ENCODE results near the gene UPB1. TPM values are rescaled to one million over a fixed set of nuclear protein-coding genes. Genes with fewer than 3 reads are reported as not detected.

The UPB1 gene
- total RNA-seq, 1 donor from 2014 or later, result 0.24 TPM

- Mint-ChIP-seq H3K9me3 (no peaks in the 10 kb centered on the region), H3K36me3 (no peaks in the 10 kb centered on the region), H3K4me1 (ENCODE audit: unreplicated experiment) (peaks cover 33% of the 10 kb centered on the region), H3K27ac (no peak overlapping the region), H3K4me3 (no peak overlapping the region), H3K27me3 (peaks cover 13% of the 10 kb centered on the region)
- DNase-seq (ENCODE audit: extremely low spot score, unreplicated experiment), result no peak
- no peak for TF ChIP-seq CTCF (conservative IDR thresholded peaks at IDR 0.05)
These were observed 19.9 kb downstream of the UPB1 start for GRCh38 chr22:24515027-24515338.

GRCh38 chr22:24516301-24516737, 21.2 kb downstream of the UPB1 start:
- TF ChIP-seq CTCF (conservative IDR thresholded peaks at IDR 0.05), result no peak
- no peaks in the 10 kb centered on the region for H3K9me3 Mint-ChIP-seq
- H3K36me3 Mint-ChIP-seq, result no peaks in the 10 kb centered on the region
- H3K4me3 Mint-ChIP-seq, result no peak overlapping the region
- H3K27me3 Mint-ChIP-seq, result peaks cover 13% of the 10 kb centered on the region
- H3K27ac Mint-ChIP-seq, result no peak overlapping the region
- H3K4me1 Mint-ChIP-seq (ENCODE audit: unreplicated experiment), result peaks cover 21% of the 10 kb centered on the region
- DNase-seq (ENCODE audit: extremely low spot score, unreplicated experiment), result no peak

- H3K27ac Mint-ChIP-seq, result no peak overlapping the region
These were observed 22.3 kb downstream of the UPB1 start for GRCh38 chr22:24517446-24517845.

GRCh38 chr22:24518228-24518627, 23.1 kb downstream of the UPB1 start:
- Mint-ChIP-seq H3K4me3 (no peak overlapping the region), H3K36me3 (no peaks in the 10 kb centered on the region), H3K27ac (no peak overlapping the region), H3K4me1 (ENCODE audit: unreplicated experiment) (peaks cover 20% of the 10 kb centered on the region), H3K9me3 (no peaks in the 10 kb centered on the region), H3K27me3 (peaks cover 9% of the 10 kb centered on the region)
- DNase-seq (ENCODE audit: extremely low spot score, unreplicated experiment), result no peak
- TF ChIP-seq CTCF (conservative IDR thresholded peaks at IDR 0.05), result no peak

More at GRCh38 chr22:24517446-24517845, 22.3 kb downstream of the UPB1 start:
- Mint-ChIP-seq H3K4me1 (ENCODE audit: unreplicated experiment) (peaks cover 20% of the 10 kb centered on the region), H3K9me3 (no peaks in the 10 kb centered on the region), H3K27me3 (peaks cover 13% of the 10 kb centered on the region), H3K4me3 (no peak overlapping the region), H3K36me3 (no peaks in the 10 kb centered on the region)
- DNase-seq (ENCODE audit: extremely low spot score, unreplicated experiment), result no peak
- TF ChIP-seq CTCF (conservative IDR thresholded peaks at IDR 0.05), result no peak

GRCh38 chr22:24518771-24519485, 23.8 kb downstream of the UPB1 start:
- no peak overlapping the region for H3K27ac Mint-ChIP-seq
- H3K4me1 Mint-ChIP-seq (ENCODE audit: unreplicated experiment), result peaks cover 15% of the 10 kb centered on the region
- H3K4me3 Mint-ChIP-seq, result no peak overlapping the region

More at GRCh38 chr22:24518771-24519485, 23.8 kb downstream of the UPB1 start:
- H3K27me3 Mint-ChIP-seq, result peaks cover 9% of the 10 kb centered on the region
- DNase-seq (ENCODE audit: extremely low spot score, unreplicated experiment), result no peak
- H3K9me3 Mint-ChIP-seq, result no peaks in the 10 kb centered on the region
- no peak for TF ChIP-seq CTCF (conservative IDR thresholded peaks at IDR 0.05)
- no peaks in the 10 kb centered on the region for H3K36me3 Mint-ChIP-seq

Data from type B pancreatic cell (in vitro differentiated cells).